ENCODE measurements around the gene WIPF2.

Gene WIPF2

DNA sequence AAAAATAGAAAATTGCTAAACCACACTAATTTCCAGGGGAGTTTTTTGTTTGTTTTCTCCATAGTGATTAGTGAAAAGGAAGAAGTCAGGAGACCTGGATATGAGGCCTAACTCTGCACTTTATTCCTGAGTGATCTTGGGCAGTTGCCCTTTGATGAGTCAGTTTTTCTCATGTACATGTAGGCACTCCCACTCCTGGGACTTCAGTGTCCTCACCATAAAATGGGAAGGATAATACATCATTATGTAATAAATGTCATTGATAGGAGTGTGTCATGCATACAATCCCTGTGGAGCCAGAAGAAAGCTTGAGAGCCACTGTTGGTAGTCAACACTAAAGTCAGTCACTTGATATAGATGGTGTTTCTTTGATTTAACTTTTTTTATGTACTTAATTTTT lies 32.5 kb downstream of the WIPF2 start:
- peak; percentile 68 for DNase-seq (ENCODE audit: low read depth)
- TF ChIP-seq, protein P1, sequence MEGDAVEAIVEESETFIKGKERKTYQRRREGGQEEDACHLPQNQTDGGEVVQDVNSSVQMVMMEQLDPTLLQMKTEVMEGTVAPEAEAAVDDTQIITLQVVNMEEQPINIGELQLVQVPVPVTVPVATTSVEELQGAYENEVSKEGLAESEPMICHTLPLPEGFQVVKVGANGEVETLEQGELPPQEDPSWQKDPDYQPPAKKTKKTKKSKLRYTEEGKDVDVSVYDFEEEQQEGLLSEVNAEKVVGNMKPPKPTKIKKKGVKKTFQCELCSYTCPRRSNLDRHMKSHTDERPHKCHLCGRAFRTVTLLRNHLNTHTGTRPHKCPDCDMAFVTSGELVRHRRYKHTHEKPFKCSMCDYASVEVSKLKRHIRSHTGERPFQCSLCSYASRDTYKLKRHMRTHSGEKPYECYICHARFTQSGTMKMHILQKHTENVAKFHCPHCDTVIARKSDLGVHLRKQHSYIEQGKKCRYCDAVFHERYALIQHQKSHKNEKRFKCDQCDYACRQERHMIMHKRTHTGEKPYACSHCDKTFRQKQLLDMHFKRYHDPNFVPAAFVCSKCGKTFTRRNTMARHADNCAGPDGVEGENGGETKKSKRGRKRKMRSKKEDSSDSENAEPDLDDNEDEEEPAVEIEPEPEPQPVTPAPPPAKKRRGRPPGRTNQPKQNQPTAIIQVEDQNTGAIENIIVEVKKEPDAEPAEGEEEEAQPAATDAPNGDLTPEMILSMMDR (IDR thresholded peaks at IDR 0.05; ENCODE audit: control insufficient read depth, insufficient read depth, low read depth, low read length, missing control alignments): no peak
- no peak overlapping the region for H3K4me3 ChIP-seq (ENCODE audit: control insufficient read depth, low read depth, low read length)

DNA sequence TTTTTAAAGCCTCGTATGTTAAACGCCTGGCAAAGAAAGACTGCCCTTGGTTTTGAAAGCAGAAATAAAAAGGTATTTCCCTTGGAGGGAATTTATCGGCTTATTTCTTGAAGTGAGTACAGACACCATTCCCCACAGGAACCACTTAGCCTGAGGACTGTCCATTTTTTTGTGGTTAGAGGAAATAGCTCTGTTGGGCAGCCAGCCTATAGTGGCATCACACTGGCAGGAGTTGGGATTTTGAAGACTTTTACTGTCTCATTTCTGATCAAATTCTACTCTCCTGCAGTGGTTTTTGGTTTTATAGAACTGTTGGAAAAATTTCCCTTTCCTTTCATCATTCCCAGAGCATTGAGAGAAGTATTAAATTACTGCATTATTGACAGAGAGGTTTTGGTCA lies 34.5 kb downstream of the WIPF2 start:
- TF ChIP-seq, protein P1 (IDR thresholded peaks at IDR 0.05; ENCODE audit: control insufficient read depth, insufficient read depth, low read depth, low read length, missing control alignments): no peak
- DNase-seq (ENCODE audit: low read depth): no peak
- no peak overlapping the region for H3K4me3 ChIP-seq (ENCODE audit: control insufficient read depth, low read depth, low read length)

DNA sequence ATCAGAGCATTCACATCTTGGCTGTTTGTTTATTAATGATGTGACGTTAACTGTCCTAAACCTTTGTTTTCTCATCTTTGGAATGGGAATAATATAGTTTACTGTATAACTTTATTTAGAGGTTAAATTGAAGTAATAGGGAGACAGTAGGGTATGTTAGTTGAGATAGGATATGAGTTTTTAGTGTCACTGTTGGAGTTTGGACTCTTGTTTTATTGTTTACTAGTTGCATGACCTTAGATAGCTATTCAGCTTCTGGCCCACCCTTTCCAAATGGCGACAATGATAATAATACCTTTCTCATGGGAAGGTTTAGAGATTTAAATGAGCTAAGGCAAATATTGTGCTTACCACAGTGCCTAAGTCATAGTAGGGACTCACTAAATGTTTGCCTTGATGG lies 40.4 kb downstream of the WIPF2 start:
- DNase-seq (ENCODE audit: low read depth): no peak
- H3K4me3 ChIP-seq (ENCODE audit: control insufficient read depth, low read depth, low read length): no peak overlapping the region
- TF ChIP-seq, protein P1 (IDR thresholded peaks at IDR 0.05; ENCODE audit: control insufficient read depth, insufficient read depth, low read depth, low read length, missing control alignments): no peak

DNA sequence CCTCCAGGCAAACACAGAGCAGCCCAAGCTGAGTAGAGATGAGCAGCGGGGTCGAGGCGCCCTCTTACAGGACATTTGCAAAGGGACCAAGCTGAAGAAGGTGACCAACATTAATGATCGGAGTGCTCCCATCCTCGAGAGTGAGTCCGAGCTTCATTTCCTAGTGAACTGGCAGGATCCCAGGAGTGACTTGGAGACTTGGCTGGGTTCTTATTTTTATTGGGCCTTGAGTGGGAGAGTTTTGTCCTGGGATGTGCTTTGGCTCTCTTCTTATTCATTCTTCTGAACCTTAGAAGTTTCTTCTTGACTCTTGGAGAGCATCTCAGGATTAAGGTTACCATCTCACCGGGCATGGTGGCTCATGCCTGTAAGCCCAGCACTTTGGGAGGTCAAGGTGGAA lies 41.4 kb downstream of the WIPF2 start:
- H3K4me3 ChIP-seq (ENCODE audit: control insufficient read depth, low read depth, low read length): no peak overlapping the region
- no peak for DNase-seq (ENCODE audit: low read depth)
- TF ChIP-seq, protein P1 (IDR thresholded peaks at IDR 0.05; ENCODE audit: control insufficient read depth, insufficient read depth, low read depth, low read length, missing control alignments): no peak

DNA sequence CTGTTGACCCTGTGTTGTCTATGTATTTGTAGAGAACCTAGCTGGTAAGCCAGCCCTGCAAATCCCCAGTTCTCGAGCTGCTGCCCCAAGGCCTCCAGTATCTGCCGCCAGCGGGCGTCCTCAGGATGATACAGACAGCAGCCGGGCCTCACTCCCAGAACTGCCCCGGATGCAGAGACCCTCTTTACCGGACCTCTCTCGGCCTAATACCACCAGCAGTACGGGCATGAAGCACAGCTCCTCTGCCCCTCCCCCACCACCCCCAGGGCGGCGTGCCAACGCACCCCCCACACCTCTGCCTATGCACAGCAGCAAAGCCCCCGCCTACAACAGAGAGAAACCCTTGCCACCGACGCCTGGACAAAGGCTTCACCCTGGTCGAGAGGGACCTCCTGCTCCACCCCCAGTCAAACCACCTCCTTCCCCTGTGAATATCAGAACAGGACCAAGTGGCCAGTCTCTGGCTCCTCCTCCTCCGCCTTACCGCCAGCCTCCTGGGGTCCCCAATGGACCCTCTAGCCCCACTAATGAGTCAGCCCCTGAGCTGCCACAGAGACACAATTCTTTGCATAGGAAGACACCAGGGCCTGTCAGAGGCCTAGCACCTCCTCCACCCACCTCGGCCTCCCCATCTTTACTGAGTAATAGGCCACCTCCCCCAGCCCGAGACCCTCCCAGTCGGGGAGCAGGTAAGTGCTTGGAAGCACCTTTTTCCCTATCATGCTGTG lies 45.5 kb downstream of the WIPF2 start:
- DNase-seq (ENCODE audit: low read depth): no peak
- TF ChIP-seq, protein P1 (IDR thresholded peaks at IDR 0.05; ENCODE audit: control insufficient read depth, insufficient read depth, low read depth, low read length, missing control alignments): no peak
- no peak overlapping the region for H3K4me3 ChIP-seq (ENCODE audit: control insufficient read depth, low read depth, low read length)

DNA sequence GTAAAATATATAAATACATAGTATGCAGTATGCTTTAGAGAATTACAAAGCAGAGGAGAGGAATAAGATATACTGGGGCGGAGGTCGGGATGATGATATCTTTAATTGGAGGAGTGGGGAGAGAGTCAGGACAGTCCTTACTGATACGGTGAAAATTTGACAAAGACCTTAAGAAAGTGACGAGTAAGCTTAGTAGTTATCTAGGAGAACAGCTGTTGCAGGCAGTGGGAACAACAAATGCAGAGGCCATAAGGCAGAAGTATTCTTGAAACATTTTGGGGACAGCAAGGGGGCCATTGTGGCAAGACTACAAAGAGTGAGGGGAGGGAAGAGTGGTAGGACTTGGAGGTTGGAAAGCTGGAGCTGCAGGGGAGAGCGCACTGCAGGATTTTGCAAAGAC lies 46.2 kb downstream of the WIPF2 start:
- no peak overlapping the region for H3K4me3 ChIP-seq (ENCODE audit: control insufficient read depth, low read depth, low read length)
- no peak for DNase-seq (ENCODE audit: low read depth)
- TF ChIP-seq, protein P1 (IDR thresholded peaks at IDR 0.05; ENCODE audit: control insufficient read depth, insufficient read depth, low read depth, low read length, missing control alignments): no peak
